HepG2 (cell line): ENCODE measurements around the gene GNAT2. TPM values are rescaled to one million over a fixed set of nuclear protein-coding genes. Genes with fewer than 3 reads are reported as not detected.
A peak's percentile ranks its signal among the peaks of the same experiment; 100 is the strongest.

Experiments
- ATAC-seq: fragments of 200-7000 bp; cut with Tn5 transposase; 3 replicates; pipeline ENCODE4 v1.9.1; 2020; ENCODE audit warnings: mild to moderate bottlenecking, moderate library complexity
- BruUV-seq: library from RNA; stranded (reverse); fragments of 400-500 nt; replicated peaks from 2 replicates; lab custom pipeline; 2021; lab: Mats Ljungman, UMichigan
- CTCF ChIA-PET: fragments of 300-600 bp; formaldehyde crosslinking; extraction: SDS; loops from one replicate; lab custom pipeline; 2021; ENCODE audit warnings: low total read pairs, inconsistent platforms, low intra/inter-chr PET ratio; lab: Yijun Ruan, JAX
- POLR2A ChIA-PET: fragments of 350-600 bp; sonication (Branson Sonifier 250); formaldehyde crosslinking; loops from one replicate; lab custom pipeline; 2020; ENCODE audit warnings: antibody characterized with exemption, inconsistent platforms; lab: Yijun Ruan, JAX
- DNase-seq: peaks from one replicate; pipeline ENCODE4 v3.0.0-alpha.2; 2015; ENCODE audit warnings: low spot score
- FAIRE-seq: peaks from 3 replicates; lab custom pipeline; 2011; peaks lifted over from hg19 to GRCh38; lab: Jason Lieb, UNC
- H2AFZ ChIP-seq: one replicate; pipeline ENCODE4 v1.6.1; 2011; ENCODE audit warnings: low read length, inconsistent platforms
- H3K27ac ChIP-seq: fragments of 300-600 bp; 3 replicates; pipeline ENCODE4 v1.8.0; 2011; ENCODE audit warnings: mixed run types, mild to moderate bottlenecking, mixed read lengths, low read length, inconsistent platforms; ENCODE audit not compliant: insufficient read depth; ENCODE audit errors: extremely low read length
- H3K27me3 ChIP-seq, 2 experiments: fragments of 200-600 bp in 1 of 2; 2 replicates in 1 of 2; 3 replicates in 1 of 2; pipeline versions ENCODE4 v1.6.0 to v1.8.0; 2011; ENCODE audit warnings: low read length in 2 of 2, mild to moderate bottlenecking in 2 of 2, moderate library complexity in 2 of 2, inconsistent platforms in 1 of 2; ENCODE audit not compliant: insufficient read depth in 2 of 2, control insufficient read depth in 1 of 2
- H3K36me3 ChIP-seq, 2 experiments: fragments of 200-600 bp in 1 of 2; replicated peaks in 1 of 2; 2 replicates in 1 of 2; 3 replicates in 1 of 2; pipeline versions ENCODE4 v1.5.1 to v1.8.0; 2011; ENCODE audit warnings: low read length in 2 of 2, inconsistent platforms in 1 of 2; ENCODE audit not compliant: insufficient read depth in 2 of 2, control insufficient read depth in 1 of 2
- H3K4me1 ChIP-seq: 2 replicates; pipeline ENCODE4 v1.5.1; 2012; ENCODE audit warnings: low read length, inconsistent platforms; ENCODE audit not compliant: insufficient read depth
- H3K4me2 ChIP-seq: 2 replicates; pipeline ENCODE4 v1.6.0; 2011; ENCODE audit warnings: low read depth, low read length, inconsistent platforms
- H3K4me3 ChIP-seq, 3 experiments: fragments of 200-600 bp in 1 of 3; sonication (generic), shearing (Covaris generic) in 1 of 3; replicated peaks in 1 of 3; 2 replicates each; pipeline ENCODE4 v1.5.1; 2011 to 2016; ENCODE audit warnings: low read length in 3 of 3, inconsistent platforms in 2 of 3, low read depth in 2 of 3, mild to moderate bottlenecking in 2 of 3, control low read depth in 1 of 3, mixed read lengths in 1 of 3; ENCODE audit not compliant: insufficient read depth in 1 of 3
- H3K79me2 ChIP-seq: one replicate; pipeline ENCODE4 v1.6.1; 2011; ENCODE audit warnings: low read length, inconsistent platforms; ENCODE audit not compliant: insufficient read depth
- H3K9ac ChIP-seq: 2 replicates; pipeline ENCODE4 v1.6.0; 2011; ENCODE audit warnings: mild to moderate bottlenecking, low read depth, low read length, inconsistent platforms; ENCODE audit not compliant: insufficient read depth
- H3K9me3 ChIP-seq: 2 replicates; pipeline ENCODE4 v1.5.1; 2012; ENCODE audit warnings: mild to moderate bottlenecking, low read length
- H4K20me1 ChIP-seq: 2 replicates; pipeline ENCODE4 v1.6.0; 2011; ENCODE audit warnings: inconsistent platforms, mild to moderate bottlenecking, low read length, moderate library complexity; ENCODE audit not compliant: insufficient read depth
- ATF3 ChIP-seq: sonication (generic); formaldehyde crosslinking; IDR thresholded peaks from 2 replicates; pipeline ENCODE4 v1.4.0; 2020; ENCODE audit warnings: missing genetic modification reagents
- ATRX ChIP-seq: sonication (generic); formaldehyde crosslinking; IDR thresholded peaks from 2 replicates; pipeline ENCODE4 v1.4.0; 2020; ENCODE audit warnings: missing genetic modification reagents, borderline replicate concordance
- CEBPB ChIP-seq: IDR thresholded peaks from 2 replicates; pipeline ENCODE4 v1.6.1; 2011; ENCODE audit warnings: low read depth, low read length, improper control_type of control experiment, borderline replicate concordance
- HDAC2 ChIP-seq: sonication (generic); formaldehyde crosslinking; IDR thresholded peaks from 2 replicates; pipeline ENCODE4 v1.4.0; 2020; ENCODE audit warnings: missing genetic modification reagents
- PAF1 ChIP-seq: IDR thresholded peaks from 2 replicates; pipeline ENCODE4 v1.6.1; 2016; ENCODE audit warnings: missing genetic modification reagents, missing compliant biosample characterization
- RFXAP ChIP-seq: sonication (generic); formaldehyde crosslinking; IDR thresholded peaks from 2 replicates; pipeline ENCODE4 v1.4.0; 2020; ENCODE audit warnings: missing genetic modification reagents, borderline replicate concordance
- SALL1 ChIP-seq: sonication (generic); formaldehyde crosslinking; IDR thresholded peaks from 2 replicates; pipeline ENCODE4 v1.8.0; 2022; ENCODE audit warnings: mild to moderate bottlenecking, missing genetic modification reagents
- ZNF331 ChIP-seq: sonication (generic); formaldehyde crosslinking; IDR thresholded peaks from 2 replicates; pipeline ENCODE4 v1.4.0; 2020; ENCODE audit warnings: missing genetic modification reagents
- ZNF747 ChIP-seq: sonication (generic); formaldehyde crosslinking; IDR thresholded peaks from 2 replicates; pipeline ENCODE4 v1.8.1; 2023; ENCODE audit warnings: missing genetic modification reagents, mild to moderate bottlenecking, borderline replicate concordance
- WGBS: methylation state at CpG from one replicate; pipeline ENCODE4 v1.1.6; 2017; ENCODE audit warnings: low lambda C conversion rate; 5-methylcytosine and 5-hydroxymethylcytosine counted together
- in situ Hi-C: cut with HindIII; loops from 2 replicates; pipeline ENCODE4 v1.10.0; 2017; ENCODE audit warnings: low pct_unique_long_range_greater_than_20kb; ENCODE audit not compliant: extremely low pct_ligation_motif_present
- intact Hi-C: fragments of 100-400 bp; cut with micrococcal nuclease; formaldehyde crosslinking; loops from one replicate; pipeline ENCODE4 v1.10.0; 2022; ENCODE audit not compliant: unreplicated experiment
- polyA plus RNA-seq, 8 experiments: library from polyadenylated mRNA; depleted of rRNA in 3 of 8; stranded (reverse) in 7 of 8; unstranded in 1 of 8; fragments of >200 nt; fragmentation: Illumina TruSeq in 4 of 8; extraction: Trizol in 4 of 8; gene quantifications; 2 replicates each; pipeline versions ENCODE4 v1.2.1 to v1.2.3, GENCODE V29; 2011 to 2016; ENCODE audit warnings: low read depth in 4 of 8, missing spikeins in 1 of 8, mixed read lengths in 1 of 8; ENCODE audit not compliant: insufficient read depth in 1 of 8
- total RNA-seq, 5 experiments: library from RNA; depleted of rRNA; stranded (reverse); fragments of >200 nt; fragmentation: Illumina TruSeq; extraction: Trizol; gene quantifications; 2 replicates each; pipeline ENCODE4 v1.2.3, GENCODE V29; 2016; ENCODE audit warnings: low read depth in 1 of 5

Gene GNAT2
- total and polyA plus RNA-seq, 2 of the 13 experiments (the other 11 are each of a cell fraction or from before 2014, with no cell fraction given), result 0.08 to 0.20 TPM

GRCh38 chr1:109611308-109611990, 8.0 kb downstream of the GNAT2 start (continued):
- no peak for TF ChIP-seq ZNF747 (CRISPR knock-in tag)

GRCh38 chr1:109610609-109611307, 8.7 kb downstream of the GNAT2 start:
- FAIRE-seq, result no peak
- ATAC-seq, result no peak; the same call in 2 of the 3 replicates
- Histone ChIP-seq H3K4me1 (peaks cover 39% of the 10 kb centered on the region), H3K4me3 (no peak overlapping the region), H3K27ac (no peak overlapping the region), H3K9ac (no peak overlapping the region), H3K79me2 (no peaks in the 10 kb centered on the region), H3K36me3 (no peaks in the 10 kb centered on the region; a peak in 1 of 5 replicates), H3K27me3 (no peaks in the 10 kb centered on the region), H4K20me1 (no peaks in the 10 kb centered on the region; the same call in 1 of the 2 replicates), H3K4me2 (no peak overlapping the region), H2AFZ (no peak overlapping the region), H3K9me3 (no peaks in the 10 kb centered on the region)
- no peak for TF ChIP-seq SALL1 (CRISPR knock-in tag)
- 0 out of 2 replicates have a peak, but pooled peaks have one; percentile 28 for TF ChIP-seq ATF3 (CRISPR knock-in tag)
- TF ChIP-seq PAF1 (CRISPR knock-in tag), result no peak
- no peak for TF ChIP-seq ATRX (CRISPR knock-in tag)
- TF ChIP-seq RFXAP (CRISPR knock-in tag), result no peak
- TF ChIP-seq HDAC2 (CRISPR knock-in tag), result no peak
- no peak for TF ChIP-seq ZNF331
- no peak for TF ChIP-seq CEBPB
- in situ Hi-C loops (no loop called here), intact Hi-C loops (no loop called here)
- ChIA-PET CTCF (no interaction called here), POLR2A (no interaction called here)
- DNase-seq, result no peak
- BruUV-seq, result no TSS peak
- WGBS, result 41% methylated on average over 3 of the region's 3 CpGs
